HL-60 (cell line): ENCODE data around the gene FOXP2.

Source experiments
- CTCF ChIP-seq: IDR thresholded peaks from one replicate; pipeline ENCODE4 v1.5.1; 2011; ENCODE audit warnings: low read length, control low read depth, inconsistent platforms; ENCODE audit not compliant: insufficient read depth
- GABPA ChIP-seq: IDR thresholded peaks from 2 replicates; pipeline ENCODE4 v1.6.1; 2012; ENCODE audit warnings: low read depth
- POLR2AphosphoS5 ChIP-seq: IDR thresholded peaks from 2 replicates; pipeline ENCODE4 v1.6.1; 2012; ENCODE audit warnings: low read depth
- REST ChIP-seq: IDR thresholded peaks from 2 replicates; pipeline ENCODE4 v1.6.1; 2012; ENCODE audit warnings: low read depth; ENCODE audit not compliant: insufficient replicate concordance
- SPI1 ChIP-seq: IDR thresholded peaks from 2 replicates; pipeline ENCODE4 v1.6.1; 2012; ENCODE audit warnings: low read depth, mild to moderate bottlenecking, borderline replicate concordance

- TF ChIP-seq CTCF (no peak), SPI1 (no peak), POLR2AphosphoS5 (no peak), REST (no peak), GABPA (no peak)
Measured at GRCh38 chr7:114488696-114489095, 74.1 kb downstream of the FOXP2 start.
